MM.1S (cell line): ENCODE measurements around the gene PLXNA2.

Experiments
- EZH2 ChIP-seq: fragments of 300-600 bp; sonication (generic); optimal IDR thresholded peaks from 2 replicates; pipeline ENCODE3; 2017; ENCODE audit warnings: low read depth, mild to moderate bottlenecking, antibody characterized with exemption, low read length, mixed read lengths
- EZH2phosphoT487 ChIP-seq: fragments of 300-600 bp; sonication (generic); IDR thresholded peaks from 2 replicates; pipeline ENCODE4 v1.6.1; 2018; ENCODE audit warnings: antibody characterized with exemption, low read length
- TF ChIP-seq, protein P1 (sequence below): fragments of 300-600 bp; sonication (generic); IDR thresholded peaks from 2 replicates; pipeline ENCODE4 v1.5.1; 2016; ENCODE audit warnings: antibody characterized with exemption, low read length, mixed read lengths

DNA sequence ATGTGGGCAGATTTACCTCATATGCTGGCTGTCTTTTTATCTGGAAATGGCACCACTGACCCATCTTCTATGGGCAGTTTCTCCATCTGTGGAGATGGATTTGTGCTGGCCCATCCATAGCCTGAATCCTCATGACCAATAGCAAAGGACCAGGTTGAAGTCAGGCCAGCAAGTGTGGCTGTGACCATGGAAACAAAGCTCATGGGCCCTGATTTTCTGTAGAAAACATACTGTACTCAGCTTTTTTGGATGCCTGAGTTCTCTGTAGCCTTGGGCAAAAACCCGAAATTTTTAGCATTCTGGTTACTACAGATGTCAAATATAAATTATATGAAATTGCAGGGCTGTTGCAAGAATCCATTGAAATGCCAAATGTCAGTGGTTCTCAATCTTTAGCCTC, 155.0 kb downstream of the PLXNA2 start:
- TF ChIP-seq, protein P1, sequence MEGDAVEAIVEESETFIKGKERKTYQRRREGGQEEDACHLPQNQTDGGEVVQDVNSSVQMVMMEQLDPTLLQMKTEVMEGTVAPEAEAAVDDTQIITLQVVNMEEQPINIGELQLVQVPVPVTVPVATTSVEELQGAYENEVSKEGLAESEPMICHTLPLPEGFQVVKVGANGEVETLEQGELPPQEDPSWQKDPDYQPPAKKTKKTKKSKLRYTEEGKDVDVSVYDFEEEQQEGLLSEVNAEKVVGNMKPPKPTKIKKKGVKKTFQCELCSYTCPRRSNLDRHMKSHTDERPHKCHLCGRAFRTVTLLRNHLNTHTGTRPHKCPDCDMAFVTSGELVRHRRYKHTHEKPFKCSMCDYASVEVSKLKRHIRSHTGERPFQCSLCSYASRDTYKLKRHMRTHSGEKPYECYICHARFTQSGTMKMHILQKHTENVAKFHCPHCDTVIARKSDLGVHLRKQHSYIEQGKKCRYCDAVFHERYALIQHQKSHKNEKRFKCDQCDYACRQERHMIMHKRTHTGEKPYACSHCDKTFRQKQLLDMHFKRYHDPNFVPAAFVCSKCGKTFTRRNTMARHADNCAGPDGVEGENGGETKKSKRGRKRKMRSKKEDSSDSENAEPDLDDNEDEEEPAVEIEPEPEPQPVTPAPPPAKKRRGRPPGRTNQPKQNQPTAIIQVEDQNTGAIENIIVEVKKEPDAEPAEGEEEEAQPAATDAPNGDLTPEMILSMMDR: no peak
- TF ChIP-seq EZH2 (no peak), EZH2phosphoT487 (no peak)
